IPS DF 6.9 (cell line): ENCODE results near the gene NFYC.

Experiments used
- DNase-seq: peaks from one replicate; pipeline ENCODE4 v3.0.0-alpha.2; 2013; ENCODE audit warnings: low read depth, low spot score
- H3K27ac ChIP-seq: one replicate; pipeline ENCODE4 v1.5.1; 2013; ENCODE audit warnings: low read length, control low read depth
- H3K27me3 ChIP-seq: 2 replicates; pipeline ENCODE4 v1.6.1; 2013; ENCODE audit warnings: mild to moderate bottlenecking, low read length; ENCODE audit not compliant: control insufficient read depth, insufficient read depth
- H3K36me3 ChIP-seq: 2 replicates; pipeline ENCODE4 v1.6.1; 2013; ENCODE audit warnings: low read length; ENCODE audit not compliant: control insufficient read depth, insufficient read depth
- H3K4me1 ChIP-seq: 2 replicates; pipeline ENCODE4 v1.6.1; 2013; ENCODE audit warnings: low read length; ENCODE audit not compliant: control insufficient read depth, insufficient read depth
- H3K4me3 ChIP-seq: 2 replicates; pipeline ENCODE4 v1.5.1; 2013; ENCODE audit warnings: mild to moderate bottlenecking, low read length
- H3K9me3 ChIP-seq: 2 replicates; pipeline ENCODE4 v1.6.1; 2013; ENCODE audit warnings: low read length, inconsistent platforms; ENCODE audit not compliant: control insufficient read depth, insufficient read depth
- WGBS: extraction: QIAGEN DNeasy Blood & Tissue Kit; methylation state at CpG from one replicate; pipeline ENCODE4 v1.1.7; 2013; ENCODE audit warnings: mixed read lengths, missing lambda C conversion rate; ENCODE audit not compliant: insufficient read length, insufficient coverage; 5-methylcytosine and 5-hydroxymethylcytosine counted together

Gene NFYC

DNA sequence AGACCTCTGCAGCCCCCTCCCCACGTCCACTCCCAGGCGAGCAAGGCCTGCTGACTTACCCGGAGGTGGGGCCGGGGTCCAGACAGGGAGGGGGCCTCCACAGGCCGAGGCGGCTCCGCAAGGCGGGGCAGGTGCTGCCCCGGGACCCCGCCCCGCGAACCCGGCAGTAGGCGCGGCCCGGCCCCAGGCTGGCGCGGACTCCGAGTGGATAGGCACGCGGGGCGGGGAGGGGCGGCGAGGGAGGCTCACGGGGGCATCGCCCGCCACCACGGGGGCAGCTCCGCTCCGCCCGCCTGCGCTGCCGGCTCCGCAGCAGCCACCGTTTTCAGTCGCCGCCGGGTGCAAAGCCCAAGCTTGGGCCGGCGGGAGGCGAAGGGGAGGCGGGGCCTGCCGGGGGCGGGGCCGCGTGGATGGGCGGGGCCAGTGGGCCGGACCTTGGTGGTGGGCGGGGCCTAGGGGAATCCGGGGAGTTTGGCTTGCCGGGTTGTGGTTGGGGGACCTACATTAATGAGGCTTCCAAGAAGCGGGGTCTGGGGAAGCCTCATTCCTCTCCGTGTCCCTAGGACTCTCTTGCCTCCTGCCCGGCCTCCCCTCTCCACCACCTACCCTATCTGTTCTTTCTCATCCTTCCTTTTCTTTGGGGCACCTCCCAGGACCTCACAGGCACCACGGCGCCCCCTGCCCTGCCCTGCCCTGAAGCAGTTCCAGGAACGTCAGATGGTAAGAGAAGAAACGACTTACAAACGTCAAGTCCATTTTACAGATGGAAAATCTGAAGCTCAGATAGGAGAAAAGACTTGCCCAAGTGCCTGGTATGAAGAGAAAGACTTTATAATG lies 26.0 kb upstream of the NFYC start, which contains the start of gene RIMS3:
RIMS3 (minus strand) TSS at position 348 of the 837 bp plus-strand sequence. CDS start 23,757 bp downstream, outside the sequence.
- WGBS: no CpG with 5 or more reads among the region's 59 CpGs
- H3K27me3 ChIP-seq: no peaks in the 10 kb centered on the region
- no peaks in the 10 kb centered on the region for H3K36me3 ChIP-seq
- H3K27ac ChIP-seq: no peak within 1 kb of the TSS
- H3K4me3 ChIP-seq: peak within 1 kb of the TSS; percentile 72; the same call in 1 of the 2 replicates
- H3K4me1 ChIP-seq: peaks cover 9% of the 10 kb centered on the region
- H3K9me3 ChIP-seq: no peaks in the 10 kb centered on the region
- no peak for DNase-seq

GRCh38 chr1:40668769-40669525 lies 22.6 kb upstream of the NFYC start:
- WGBS: no CpG with 5 or more reads among the region's 21 CpGs
- Histone ChIP-seq H3K9me3 (no peaks in the 10 kb centered on the region), H3K27me3 (no peaks in the 10 kb centered on the region), H3K36me3 (no peaks in the 10 kb centered on the region), H3K4me1 (peaks cover 4% of the 10 kb centered on the region; the same call in 1 of the 2 replicates), H3K27ac (no peak overlapping the region), H3K4me3 (no peak overlapping the region)
- peak; percentile 64 for DNase-seq

- Histone ChIP-seq H3K27me3 (no peaks in the 10 kb centered on the region), H3K27ac (no peak overlapping the region), H3K4me3 (no peak overlapping the region), H3K9me3 (no peaks in the 10 kb centered on the region), H3K36me3 (no peaks in the 10 kb centered on the region), H3K4me1 (peaks cover 2% of the 10 kb centered on the region; the same call in 1 of the 2 replicates)
- no peak for DNase-seq
- WGBS: no CpG with 5 or more reads among the region's 4 CpGs
These were observed 18.1 kb upstream of the NFYC start for GRCh38 chr1:40673452-40673851.

DNA sequence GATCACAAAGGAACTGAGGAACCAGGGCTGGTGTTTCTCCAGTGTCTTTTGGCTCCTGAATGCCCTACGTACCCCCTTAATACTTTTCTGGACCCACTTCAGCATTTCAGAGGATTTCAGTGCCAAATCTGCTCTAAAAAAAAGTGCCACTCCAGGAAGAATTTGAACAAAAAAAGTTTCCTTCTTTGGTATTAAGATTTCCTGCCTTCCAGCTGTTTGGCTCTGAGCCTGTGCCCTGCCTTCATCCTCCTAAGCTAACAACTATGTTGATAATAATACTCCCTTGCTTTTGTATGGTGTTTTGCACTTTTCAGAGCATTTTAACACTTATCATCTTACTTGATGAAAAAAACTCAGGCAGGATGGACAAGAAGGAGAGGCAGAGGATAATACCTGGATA lies 15.0 kb upstream of the NFYC start:
- no CpG with 5 or more reads among the region's 1 CpG for WGBS
- Histone ChIP-seq H3K4me1 (no peaks in the 10 kb centered on the region), H3K27me3 (no peaks in the 10 kb centered on the region), H3K27ac (no peak overlapping the region), H3K4me3 (no peak overlapping the region), H3K36me3 (no peaks in the 10 kb centered on the region), H3K9me3 (no peaks in the 10 kb centered on the region)
- DNase-seq: no peak

GRCh38 chr1:40679165-40679953 lies 12.1 kb upstream of the NFYC start:
- Histone ChIP-seq H3K36me3 (no peaks in the 10 kb centered on the region), H3K27ac (no peak overlapping the region), H3K4me1 (no peaks in the 10 kb centered on the region), H3K9me3 (no peaks in the 10 kb centered on the region), H3K4me3 (no peak overlapping the region), H3K27me3 (no peaks in the 10 kb centered on the region)
- no peak for DNase-seq
- no CpG with 5 or more reads among the region's 2 CpGs for WGBS

- H3K27ac ChIP-seq: no peak overlapping the region
These were observed 6.8 kb upstream of the NFYC start for GRCh38 chr1:40684669-40685068.

DNA sequence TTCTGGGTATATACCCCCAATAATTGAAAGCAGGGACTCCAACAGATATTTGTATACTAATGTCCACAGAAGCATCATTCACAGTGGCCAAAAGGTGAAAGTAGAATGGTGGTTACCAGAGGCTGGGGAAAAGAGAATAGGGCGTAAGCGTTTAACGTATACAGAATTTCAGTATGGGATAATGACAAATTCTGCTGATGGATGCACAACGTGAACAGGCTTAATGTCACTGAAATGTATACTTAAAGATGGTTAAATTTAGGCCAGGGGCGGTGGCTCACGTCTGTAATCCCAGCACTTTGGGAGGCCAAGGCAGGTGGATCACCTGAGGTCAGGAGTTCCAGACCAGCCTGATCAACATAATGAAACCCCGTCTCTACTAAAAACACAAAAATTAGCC lies 4.4 kb upstream of the NFYC start:
- 100% methylated on average over 3 of the region's 7 CpGs for WGBS

More at GRCh38 chr1:40684669-40685068, 6.8 kb upstream of the NFYC start:
- Histone ChIP-seq H3K36me3 (no peaks in the 10 kb centered on the region; the same call in 1 of the 2 replicates), H3K27me3 (no peaks in the 10 kb centered on the region), H3K4me1 (no peaks in the 10 kb centered on the region), H3K9me3 (no peaks in the 10 kb centered on the region), H3K4me3 (no peak overlapping the region)
- WGBS: no CpG with 5 or more reads among the region's 3 CpGs
- no peak for DNase-seq

GRCh38 chr1:40687661-40688060 lies 3.8 kb upstream of the NFYC start:
- 100% methylated on average over 1 of the region's 6 CpGs for WGBS
- no peak for DNase-seq
- H3K27me3 ChIP-seq: no peaks in the 10 kb centered on the region
- no peaks in the 10 kb centered on the region; the same call in 1 of the 2 replicates for H3K36me3 ChIP-seq
- H3K4me1 ChIP-seq: no peaks in the 10 kb centered on the region
- H3K27ac ChIP-seq: no peak overlapping the region
- no peaks in the 10 kb centered on the region for H3K9me3 ChIP-seq
- no peak overlapping the region for H3K4me3 ChIP-seq

More for the DNA sequence above, 4.4 kb upstream of the NFYC start:
- Histone ChIP-seq H3K36me3 (no peaks in the 10 kb centered on the region; the same call in 1 of the 2 replicates), H3K27me3 (no peaks in the 10 kb centered on the region), H3K4me1 (no peaks in the 10 kb centered on the region), H3K27ac (no peak overlapping the region), H3K4me3 (no peak overlapping the region), H3K9me3 (no peaks in the 10 kb centered on the region)
- no peak for DNase-seq

DNA sequence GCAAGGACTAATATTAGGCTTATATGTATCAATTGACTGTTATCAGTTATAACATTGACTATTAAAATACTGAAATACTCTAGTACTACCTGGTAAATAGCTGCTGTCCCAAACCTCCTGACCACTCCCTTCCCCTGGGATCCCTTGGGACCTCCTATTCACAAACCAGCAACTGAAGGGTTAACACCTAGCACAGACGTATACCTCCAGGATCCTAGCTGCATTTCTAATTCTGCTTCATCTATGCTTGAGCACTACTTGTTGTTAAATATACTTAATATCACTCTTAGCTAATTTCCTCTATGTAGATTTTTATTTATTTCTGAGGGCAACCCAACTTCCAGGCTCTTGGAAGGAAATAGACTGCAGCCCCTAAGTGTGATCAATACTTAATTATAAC lies 1.8 kb upstream of the NFYC start:
- no CpG with 5 or more reads among the region's 1 CpG for WGBS
- no peaks in the 10 kb centered on the region; the same call in 1 of the 2 replicates for H3K36me3 ChIP-seq
- DNase-seq: no peak
- H3K27me3 ChIP-seq: no peaks in the 10 kb centered on the region
- no peak overlapping the region for H3K4me3 ChIP-seq
- no peaks in the 10 kb centered on the region for H3K9me3 ChIP-seq
- H3K27ac ChIP-seq: no peak overlapping the region
- H3K4me1 ChIP-seq: no peaks in the 10 kb centered on the region
